ENCODE measurements around the gene AQP11. TPM values are rescaled to one million over a fixed set of nuclear protein-coding genes. Genes with fewer than 3 reads are reported as not detected.

The AQP11 gene
- total RNA-seq, 4 donors from 2014 or later: 0.34 to 2.3 (median 0.68) TPM

GRCh38 chr11:77636731-77637344 is 47.1 kb downstream of the AQP11 start:
- TF ChIP-seq CTCF (IDR thresholded peaks at IDR 0.05; ENCODE audit: low read depth): no peak

DNA sequence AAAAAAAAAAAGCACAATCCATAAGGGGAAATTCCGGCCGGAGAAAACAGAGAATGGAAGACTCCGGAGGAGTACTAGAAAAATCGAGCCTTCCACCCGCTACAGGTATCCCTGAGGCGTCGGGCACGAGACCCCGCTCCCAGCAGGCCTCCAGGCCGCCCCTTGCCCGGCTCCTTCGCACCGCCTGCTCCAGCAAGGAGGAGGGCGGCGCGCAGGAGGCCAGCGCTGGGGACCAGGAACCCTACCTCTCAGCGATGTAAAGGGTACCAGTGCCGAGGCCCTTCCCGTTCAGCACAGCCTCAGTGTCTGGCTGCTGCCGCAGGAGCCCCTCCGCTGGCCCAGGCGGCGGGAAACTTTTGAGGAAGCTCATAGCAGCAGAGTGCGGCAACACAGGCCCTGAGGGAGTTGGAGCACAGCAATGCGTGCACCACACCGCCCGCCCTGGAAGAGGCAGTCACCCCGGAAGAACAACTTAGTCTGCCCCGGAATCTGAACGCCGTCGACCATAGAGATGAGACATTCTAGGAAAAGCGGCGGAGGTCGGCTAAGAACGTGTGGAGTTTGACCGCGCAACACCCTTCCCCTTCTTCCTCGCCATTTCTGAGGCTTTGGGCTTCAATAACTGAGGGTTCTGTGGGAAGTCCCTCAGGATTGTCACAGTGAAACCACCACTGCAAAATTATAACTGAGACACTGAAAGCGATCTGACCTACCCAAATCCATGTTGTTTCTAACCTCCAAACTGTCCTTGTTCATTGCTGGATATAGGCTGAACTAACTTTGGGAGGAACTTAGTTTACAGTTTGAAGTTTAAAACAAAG is 47.8 kb downstream of the AQP11 start, which contains the start of gene CLNS1A:
TSS of gene CLNS1A (minus strand) at position 450 of the 821 bp plus-strand sequence. CDS start at position 370, 80 bp downstream.
- TF ChIP-seq CTCF (IDR thresholded peaks at IDR 0.05; ENCODE audit: low read depth): no peak

- no peak for TF ChIP-seq CTCF (IDR thresholded peaks at IDR 0.05; ENCODE audit: low read depth)
Measured at GRCh38 chr11:77642228-77642627, 52.5 kb downstream of the AQP11 start.

GRCh38 chr11:77644887-77645286 is 55.1 kb downstream of the AQP11 start:
- no peak for TF ChIP-seq CTCF (IDR thresholded peaks at IDR 0.05; ENCODE audit: low read depth)

GRCh38 chr11:77647654-77648305 is 58.0 kb downstream of the AQP11 start:
- TF ChIP-seq CTCF (IDR thresholded peaks at IDR 0.05; ENCODE audit: low read depth): no peak

DNA sequence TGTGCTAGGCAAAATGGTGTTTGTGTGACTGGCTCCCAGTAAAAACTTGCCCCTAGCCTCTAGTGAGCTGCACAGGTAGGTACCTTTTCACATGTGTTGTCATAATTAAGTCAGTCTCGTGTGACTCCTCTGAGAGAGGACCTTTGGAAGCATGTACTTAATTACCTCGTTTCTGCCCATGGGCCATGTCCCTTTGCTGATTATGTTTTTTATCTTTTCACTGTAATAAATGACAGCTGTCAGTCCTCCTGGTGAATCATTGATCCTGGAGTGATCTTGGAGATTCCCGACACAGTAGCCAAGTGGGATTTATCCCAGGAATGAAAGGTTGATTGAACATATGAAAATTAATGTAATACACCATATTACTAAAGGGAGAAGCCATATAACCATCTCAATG is 60.4 kb downstream of the AQP11 start:
- TF ChIP-seq CTCF (IDR thresholded peaks at IDR 0.05; ENCODE audit: low read depth): no peak

Measured in subcutaneous adipose tissue (tissue), 4 donors.